Umbilical cord (tissue), 2 donors: ENCODE data around the gene LRRC72. TPM values are rescaled to one million over a fixed set of nuclear protein-coding genes. Genes with fewer than 3 reads are reported as not detected.
"Not testable (repeated sequence)": the region's sequence is repeated elsewhere in the genome, so short reads cannot be mapped to it uniquely, and the experiment has no call there.

Experiments
- DNase-seq: peaks from one replicate; pipeline ENCODE4 v3.0.0-alpha.2; 2015; ENCODE audit warnings: low spot score
- total RNA-seq: library from RNA; depleted of rRNA; stranded (reverse); fragments of >200 nt; gene quantifications from one replicate; pipeline ENCODE4 v1.2.3, GENCODE V29; 2014; ENCODE audit warnings: low replicate concordance; ENCODE audit not compliant: insufficient read depth

Gene LRRC72
- total RNA-seq: not detected

- DNase-seq: no peak
Observed at GRCh38 chr7:16526742-16527540, at the start of gene LRRC72. Gene LRRC72, plus strand, starts transcription at chr7:16526825. Its CDS starts 128 bp downstream, at chr7:16526953.

GRCh38 chr7:16479161-16479560 is 47.5 kb upstream of the LRRC72 start:
- no peak for DNase-seq

- peak; percentile 49 for DNase-seq
Observed at GRCh38 chr7:16479591-16479990, 47.0 kb upstream of the LRRC72 start.

GRCh38 chr7:16484453-16485158 is 42.0 kb upstream of the LRRC72 start:
- no peak for DNase-seq

- DNase-seq: no peak
Observed at GRCh38 chr7:16491148-16491547, 35.5 kb upstream of the LRRC72 start.

- DNase-seq: no peak
Observed at GRCh38 chr7:16492513-16493062, 34.0 kb upstream of the LRRC72 start.

GRCh38 chr7:16493266-16493665 is 33.4 kb upstream of the LRRC72 start:
- no peak for DNase-seq

- peak; percentile 7 for DNase-seq
Observed at GRCh38 chr7:16494551-16494950, 32.1 kb upstream of the LRRC72 start.

GRCh38 chr7:16494955-16495719 is 31.5 kb upstream of the LRRC72 start:
- DNase-seq: no peak

GRCh38 chr7:16498122-16498521 is 28.5 kb upstream of the LRRC72 start:
- no peak for DNase-seq

GRCh38 chr7:16502303-16502702 is 24.3 kb upstream of the LRRC72 start:
- DNase-seq: no peak

GRCh38 chr7:16504019-16504418 is 22.6 kb upstream of the LRRC72 start:
- no peak for DNase-seq

- not testable (repeated sequence) for DNase-seq
Observed at GRCh38 chr7:16506422-16506821, 20.2 kb upstream of the LRRC72 start.

- no peak for DNase-seq
Observed at GRCh38 chr7:16509829-16510228, 16.8 kb upstream of the LRRC72 start.

GRCh38 chr7:16511314-16511713 is 15.3 kb upstream of the LRRC72 start:
- DNase-seq: no peak

GRCh38 chr7:16512097-16512496 is 14.5 kb upstream of the LRRC72 start:
- no peak for DNase-seq

GRCh38 chr7:16514271-16514670 is 12.4 kb upstream of the LRRC72 start:
- no peak for DNase-seq

GRCh38 chr7:16514729-16515128 is 11.9 kb upstream of the LRRC72 start:
- no peak for DNase-seq

- DNase-seq: no peak
Observed at GRCh38 chr7:16515785-16516685, 10.6 kb upstream of the LRRC72 start.

GRCh38 chr7:16519985-16520384 is 6.6 kb upstream of the LRRC72 start:
- DNase-seq: not testable (repeated sequence)

- peak; percentile 15 for DNase-seq
Observed at GRCh38 chr7:16524332-16524731, 2.3 kb upstream of the LRRC72 start.
